ENCODE data around the gene SIX6.
A peak's percentile ranks its signal among the peaks of the same experiment; 100 is the strongest.

Gene SIX6

GRCh38 chr14:60508363-60508706 is 611 bp upstream of the SIX6 start:
- TF ChIP-seq POLR2A (IDR thresholded peaks at IDR 0.05; ENCODE audit: low read length), result no peak
- TF ChIP-seq GATA1 (IDR thresholded peaks at IDR 0.05; ENCODE audit: low read depth, low read length), result no peak
- no peak for DNase-seq

GRCh38 chr14:60509438-60510253 is 700 bp downstream of the SIX6 start:
- TF ChIP-seq GATA1 (IDR thresholded peaks at IDR 0.05; ENCODE audit: low read depth, low read length) (no peak), POLR2A (IDR thresholded peaks at IDR 0.05; ENCODE audit: low read length) (no peak)
- no peak for DNase-seq

- DNase-seq, result no peak
These were observed 1.5 kb downstream of the SIX6 start for GRCh38 chr14:60510254-60510950.

GRCh38 chr14:60510951-60511599 is 2.1 kb downstream of the SIX6 start:
- DNase-seq, result no peak
- no peak for TF ChIP-seq POLR2A (IDR thresholded peaks at IDR 0.05; ENCODE audit: low read length)
- no peak for TF ChIP-seq GATA1 (IDR thresholded peaks at IDR 0.05; ENCODE audit: low read depth, low read length)

More at GRCh38 chr14:60510254-60510950, 1.5 kb downstream of the SIX6 start:
- TF ChIP-seq POLR2A (IDR thresholded peaks at IDR 0.05; ENCODE audit: low read length) (no peak), GATA1 (IDR thresholded peaks at IDR 0.05; ENCODE audit: low read depth, low read length) (no peak)

GRCh38 chr14:60512126-60512525 is 3.2 kb downstream of the SIX6 start:
- TF ChIP-seq POLR2A (IDR thresholded peaks at IDR 0.05; ENCODE audit: low read length), result no peak
- no peak for TF ChIP-seq GATA1 (IDR thresholded peaks at IDR 0.05; ENCODE audit: low read depth, low read length)

GRCh38 chr14:60512973-60513571 is 4.1 kb downstream of the SIX6 start:
- TF ChIP-seq POLR2A (IDR thresholded peaks at IDR 0.05; ENCODE audit: low read length) (no peak), GATA1 (IDR thresholded peaks at IDR 0.05; ENCODE audit: low read depth, low read length) (no peak)
- DNase-seq, result no peak

More at GRCh38 chr14:60512126-60512525, 3.2 kb downstream of the SIX6 start:
- DNase-seq, result no peak

- no peak for DNase-seq
- TF ChIP-seq POLR2A (IDR thresholded peaks at IDR 0.05; ENCODE audit: low read length) (no peak), GATA1 (IDR thresholded peaks at IDR 0.05; ENCODE audit: low read depth, low read length) (no peak)
These were observed 5.4 kb downstream of the SIX6 start for GRCh38 chr14:60514378-60514740.

- peak; percentile 27 to 34 for DNase-seq
- TF ChIP-seq GATA1 (IDR thresholded peaks at IDR 0.05; ENCODE audit: low read depth, low read length), result no peak
- no peak for TF ChIP-seq POLR2A (IDR thresholded peaks at IDR 0.05; ENCODE audit: low read length)
These were observed 6.0 kb downstream of the SIX6 start for GRCh38 chr14:60514741-60515491.

GRCh38 chr14:60515511-60516289 is 6.8 kb downstream of the SIX6 start:
- DNase-seq, result peak in 1 of 2 experiments; percentile 6
- TF ChIP-seq POLR2A (IDR thresholded peaks at IDR 0.05; ENCODE audit: low read length), result no peak
- TF ChIP-seq GATA1 (IDR thresholded peaks at IDR 0.05; ENCODE audit: low read depth, low read length), result no peak

GRCh38 chr14:60532442-60532841 is 23.5 kb downstream of the SIX6 start:
- no peak for TF ChIP-seq GATA1 (IDR thresholded peaks at IDR 0.05; ENCODE audit: low read depth, low read length)
- no peak for TF ChIP-seq POLR2A (IDR thresholded peaks at IDR 0.05; ENCODE audit: low read length)
- DNase-seq, result no peak

GRCh38 chr14:60537663-60538062 is 28.7 kb downstream of the SIX6 start:
- DNase-seq, result no peak
- TF ChIP-seq POLR2A (IDR thresholded peaks at IDR 0.05; ENCODE audit: low read length) (no peak), GATA1 (IDR thresholded peaks at IDR 0.05; ENCODE audit: low read depth, low read length) (no peak)

GRCh38 chr14:60544659-60545058 is 35.7 kb downstream of the SIX6 start:
- no peak for TF ChIP-seq POLR2A (IDR thresholded peaks at IDR 0.05; ENCODE audit: low read length)
- no peak for DNase-seq

GRCh38 chr14:60553808-60554207 is 44.9 kb downstream of the SIX6 start:
- no peak for DNase-seq
- TF ChIP-seq GATA1 (IDR thresholded peaks at IDR 0.05; ENCODE audit: low read depth, low read length), result no peak
- TF ChIP-seq POLR2A (IDR thresholded peaks at IDR 0.05; ENCODE audit: low read length), result no peak
